GM08714 (cell line): Measurements from ENCODE around the gene TRAPPC6A.
A peak's percentile ranks its signal among the peaks of the same experiment; 100 is the strongest.

Source experiments
- H3K4me3 ChIP-seq: fragments of 200-500 bp; sonication (Bioruptor generic); 2 replicates; pipeline ENCODE4 v1.5.1; 2014; ENCODE audit warnings: mild to moderate bottlenecking, low read length, inconsistent platforms
- ZNF274 ChIP-seq: IDR thresholded peaks from 2 replicates; pipeline ENCODE4 v1.6.1; 2012; ENCODE audit warnings: mild to moderate bottlenecking, low read depth, low read length

Gene TRAPPC6A

DNA sequence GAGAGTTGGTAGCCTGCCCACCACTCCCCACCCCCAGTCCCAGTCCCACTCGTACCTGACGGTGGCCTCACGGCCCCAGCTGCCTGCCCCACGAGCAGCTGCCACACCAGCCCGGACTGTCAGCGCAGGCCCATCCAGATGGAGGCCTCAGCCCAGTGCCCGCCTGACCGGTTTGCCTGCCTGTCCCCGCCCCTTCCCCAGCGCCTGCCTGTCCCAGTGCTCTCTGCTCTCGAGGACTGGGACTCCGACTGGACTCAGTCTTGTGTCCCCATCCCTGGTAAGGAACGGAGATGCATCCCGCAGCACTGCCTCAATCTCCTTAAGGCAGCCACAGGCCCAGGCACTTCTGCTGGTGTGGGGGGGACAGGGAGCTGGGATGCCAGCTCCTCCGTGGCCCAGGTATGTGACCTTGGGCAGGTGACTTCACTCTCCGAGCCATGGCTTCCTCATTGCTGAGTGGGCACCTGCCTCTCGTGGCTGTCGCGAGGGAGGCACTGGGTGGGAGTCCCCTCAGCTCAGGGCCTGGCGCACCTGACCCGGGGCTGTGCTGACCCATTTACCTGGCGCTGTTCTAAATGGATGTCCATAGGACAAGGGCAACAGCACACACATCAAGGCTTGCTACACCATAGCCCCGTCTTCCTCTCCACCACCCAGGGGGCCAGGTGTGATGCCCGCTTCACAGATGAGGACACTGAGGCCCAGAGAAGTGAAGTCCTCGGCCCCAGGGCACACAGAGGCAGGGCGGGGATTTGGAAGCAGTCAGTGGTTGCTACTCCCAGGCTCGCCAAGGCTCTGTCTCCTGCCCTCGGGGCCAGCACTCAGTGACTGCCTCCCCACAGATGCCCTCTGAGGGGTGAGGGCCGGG is 16.9 kb downstream of the TRAPPC6A start, which contains the start of gene NKPD1:
Gene NKPD1 (minus strand): TSS at position 113 of the 868 bp plus-strand sequence. CDS start 832 bp downstream, outside the sequence.
- no peak for TF ChIP-seq ZNF274
- H3K4me3 ChIP-seq: no peak within 1 kb of the TSS

DNA sequence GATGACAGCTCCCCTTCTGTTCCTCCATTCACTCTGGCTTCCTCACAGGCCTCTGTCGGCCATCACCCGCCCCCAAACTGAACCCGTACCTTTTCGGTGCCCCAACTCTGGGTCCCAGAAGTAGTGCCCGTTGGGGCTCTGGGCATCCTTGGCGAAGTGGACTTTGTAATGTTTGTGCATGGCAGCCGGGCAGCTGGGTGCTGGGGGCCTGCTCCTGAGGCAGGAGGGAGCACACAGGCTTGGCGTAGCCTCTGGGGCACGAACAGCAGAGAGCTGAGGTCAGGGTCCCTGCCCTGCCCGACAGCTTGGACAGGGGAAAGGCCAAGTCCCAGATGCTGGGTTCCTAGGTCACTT is 18.1 kb downstream of the TRAPPC6A start:
- TF ChIP-seq ZNF274: no peak
- no peak overlapping the region for H3K4me3 ChIP-seq

DNA sequence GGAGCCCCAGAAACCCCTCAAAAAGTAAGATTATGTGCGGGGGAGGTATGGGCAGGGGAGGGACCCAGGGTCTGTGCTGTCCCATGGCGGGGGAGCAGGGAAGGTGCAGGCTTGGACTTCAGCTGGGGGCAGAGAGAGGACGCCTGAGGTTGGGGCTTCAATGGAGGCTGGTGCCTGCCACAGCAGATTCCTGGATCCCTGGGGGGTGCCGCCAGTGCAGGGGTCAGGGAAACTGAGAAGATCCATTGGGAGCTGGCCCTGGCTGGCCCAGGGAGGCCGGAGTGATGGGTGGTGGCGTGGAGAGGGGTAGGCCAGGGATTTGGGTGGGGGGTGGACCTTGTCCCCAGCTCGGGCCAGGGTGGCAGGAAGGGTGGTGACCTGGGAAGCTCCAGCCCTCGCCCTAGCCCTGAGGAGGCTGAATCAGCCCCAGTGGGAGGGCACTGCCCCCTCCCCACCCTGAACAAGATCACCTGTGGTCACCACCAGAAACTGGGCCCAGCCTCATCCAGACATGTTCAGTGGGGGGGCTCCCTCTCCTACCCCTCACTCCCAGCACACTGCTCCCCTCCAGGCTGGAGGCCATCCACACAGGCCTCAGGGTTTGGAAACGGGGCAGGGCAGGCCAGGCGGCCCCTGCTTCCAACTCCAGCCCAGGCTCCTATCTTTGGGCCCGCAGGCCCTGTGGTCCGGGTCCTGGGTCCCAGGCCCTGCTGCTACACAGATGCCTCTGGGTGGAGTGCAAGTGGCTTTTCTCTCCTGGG is 18.6 kb downstream of the TRAPPC6A start:
- no peak for TF ChIP-seq ZNF274

DNA sequence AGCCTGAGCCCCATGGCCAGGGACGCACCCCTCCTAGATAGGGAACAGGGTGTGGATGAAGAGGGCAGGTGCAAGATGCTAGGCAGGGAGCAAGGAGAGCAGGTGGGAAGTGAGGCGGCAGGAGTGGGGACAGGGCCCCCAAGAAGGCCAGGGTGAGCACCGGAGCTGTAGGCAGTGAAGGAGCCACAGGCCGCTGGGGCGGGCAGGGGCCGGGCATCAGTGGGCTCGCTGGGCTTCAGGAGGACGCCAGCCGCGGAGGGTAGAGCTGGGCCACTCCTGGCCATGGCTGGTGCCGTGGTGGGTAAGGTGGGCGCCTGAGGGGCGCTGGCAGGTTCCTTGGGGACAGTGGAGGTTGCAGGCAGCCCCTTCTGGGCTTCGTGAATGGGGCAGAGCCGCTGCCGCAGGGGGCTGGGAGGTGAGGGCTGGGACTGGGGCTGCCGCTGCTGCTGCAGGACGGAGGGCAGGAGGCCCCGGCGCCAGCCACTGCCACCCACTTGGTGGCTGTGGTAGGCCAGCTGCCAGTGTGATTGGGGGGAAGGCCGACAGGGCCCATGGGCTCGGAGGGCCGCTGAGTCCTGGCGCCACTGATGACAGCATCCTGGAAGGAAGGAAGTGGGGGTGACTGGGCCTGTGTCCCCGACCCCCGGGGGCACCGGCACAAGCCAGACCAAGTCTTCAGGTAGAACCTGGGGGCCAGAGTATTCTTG is 19.4 kb downstream of the TRAPPC6A start:
- H3K4me3 ChIP-seq: no peak overlapping the region
- TF ChIP-seq ZNF274: no peak

More for the DNA sequence above, 18.6 kb downstream of the TRAPPC6A start:
- H3K4me3 ChIP-seq: no peak overlapping the region

DNA sequence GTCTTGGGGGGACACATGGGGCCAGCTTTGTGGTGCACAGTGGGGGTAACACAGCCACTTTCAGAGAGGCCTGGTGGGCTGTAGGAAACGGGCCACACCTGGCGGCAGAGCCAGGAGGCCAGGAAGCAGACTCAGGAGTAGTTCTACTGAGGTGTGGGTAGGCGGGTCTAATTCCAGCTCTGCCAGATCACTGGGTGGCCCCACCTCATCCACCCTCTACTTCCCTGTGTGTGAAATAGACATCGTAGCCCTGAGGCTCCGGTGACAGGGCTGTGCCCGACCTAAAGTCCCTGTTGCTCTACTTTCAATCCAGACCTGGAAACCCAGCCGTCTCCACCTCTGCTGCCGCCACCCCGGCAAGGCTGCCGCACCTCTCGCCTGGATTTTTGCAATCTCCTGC is 21.3 kb downstream of the TRAPPC6A start:
- no peak for TF ChIP-seq ZNF274
- no peak overlapping the region for H3K4me3 ChIP-seq

DNA sequence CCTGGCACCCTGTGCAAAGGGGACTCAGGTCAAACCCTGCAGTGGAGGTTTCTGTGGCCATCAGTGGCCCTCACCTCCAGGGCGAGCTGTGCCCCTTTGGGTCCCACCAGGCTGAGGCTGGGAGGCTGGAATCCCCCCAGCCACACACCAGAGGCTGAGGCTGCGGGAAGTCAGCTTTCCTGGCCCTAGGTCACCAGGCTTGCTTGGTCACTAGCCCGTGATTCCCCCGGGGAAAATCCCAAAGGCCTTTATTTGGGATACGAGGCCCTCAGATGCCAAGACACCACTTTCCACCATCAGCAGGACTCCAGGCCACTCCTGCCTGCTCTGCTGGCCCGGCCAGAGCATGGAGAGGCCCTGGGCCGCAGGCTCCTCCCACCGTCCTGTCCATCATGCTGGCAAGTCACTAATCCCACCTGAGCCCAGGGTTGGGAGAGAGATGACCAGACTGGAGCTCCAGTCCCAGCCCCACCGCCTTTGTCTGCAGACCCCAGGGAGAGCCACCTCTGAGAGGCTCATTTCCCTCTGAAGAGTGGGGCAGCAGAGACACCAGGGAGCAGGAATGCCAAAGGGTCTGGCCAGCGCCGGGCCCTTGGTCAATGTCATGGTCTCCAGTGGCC is 21.9 kb downstream of the TRAPPC6A start:
- no peak for TF ChIP-seq ZNF274

DNA sequence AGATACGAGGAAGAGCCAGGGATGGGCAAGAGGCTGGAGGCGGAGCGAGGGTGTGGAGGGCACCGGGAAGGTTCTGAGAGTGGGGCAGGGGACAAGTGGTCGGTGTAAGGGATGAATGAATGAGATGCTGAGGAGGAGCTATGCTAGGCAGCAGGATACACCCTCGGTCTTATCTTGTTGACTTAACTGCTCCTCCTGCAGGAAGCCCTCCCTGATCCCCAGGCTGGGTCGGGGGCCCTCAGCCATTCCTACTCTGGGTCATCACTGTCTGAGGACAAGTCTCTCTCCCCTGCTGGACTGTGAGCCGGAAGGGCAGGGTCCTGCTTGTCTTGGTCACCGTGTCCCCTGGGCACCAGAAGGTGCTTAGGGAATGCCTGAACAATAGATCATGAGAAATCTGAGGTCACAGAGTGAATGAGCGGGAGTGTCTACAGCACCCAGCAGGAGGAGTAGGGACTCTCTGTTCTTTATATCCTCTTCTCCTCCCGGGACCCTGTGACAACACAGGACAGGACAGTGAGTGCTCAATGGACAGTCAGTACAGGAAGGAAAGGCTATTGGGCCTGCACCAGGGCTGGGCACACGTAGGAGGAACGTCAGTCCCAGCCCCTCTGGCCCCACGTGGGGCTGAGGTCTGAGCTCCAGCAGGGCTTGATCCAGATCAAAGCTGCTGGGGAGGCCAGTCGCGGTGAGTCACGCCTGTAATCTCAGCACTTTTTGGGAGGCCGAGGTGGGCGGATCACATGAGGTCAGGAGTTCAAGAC is 23.8 kb downstream of the TRAPPC6A start:
- TF ChIP-seq ZNF274: no peak
- H3K4me3 ChIP-seq: no peak overlapping the region

More for the DNA sequence above, 21.9 kb downstream of the TRAPPC6A start:
- no peak overlapping the region for H3K4me3 ChIP-seq

DNA sequence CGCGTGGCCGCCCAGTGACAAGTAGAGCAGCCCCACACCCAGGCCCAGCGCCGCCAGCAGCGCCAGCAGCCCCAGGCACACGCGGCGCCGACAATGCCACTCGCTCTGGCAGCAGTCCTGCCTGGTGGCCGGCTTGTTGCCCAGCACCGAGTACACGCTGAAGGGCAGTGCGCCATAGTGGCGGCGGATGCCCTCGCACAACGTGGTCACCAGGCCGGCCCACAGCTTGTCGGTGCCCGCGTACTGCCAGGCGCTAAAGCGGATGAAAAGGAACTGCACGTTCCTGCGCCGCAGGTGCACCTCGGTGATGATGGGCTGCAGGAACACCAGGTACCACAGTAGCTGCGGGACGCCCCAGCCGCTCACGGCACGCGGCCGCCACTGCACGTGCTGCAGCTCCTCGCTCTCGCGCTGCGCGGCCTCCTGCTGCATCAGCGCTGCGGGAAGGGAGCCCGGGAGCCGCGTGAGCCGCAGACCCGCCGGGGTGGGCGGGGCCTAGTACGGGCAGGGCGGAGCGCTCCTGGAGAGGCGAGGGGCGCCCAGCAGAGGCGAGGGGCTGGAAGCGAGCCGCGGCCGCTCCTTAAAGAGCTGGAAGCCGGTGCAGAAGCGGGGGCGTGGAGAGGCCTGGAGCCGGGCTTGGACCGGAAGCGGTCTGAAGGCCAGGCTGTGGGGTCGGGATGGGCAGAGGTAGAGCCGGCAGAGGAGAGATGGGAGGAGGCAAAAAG is 24.5 kb downstream of the TRAPPC6A start:
- no peak overlapping the region; the same call in 1 of the 2 replicates for H3K4me3 ChIP-seq
- no peak for TF ChIP-seq ZNF274

DNA sequence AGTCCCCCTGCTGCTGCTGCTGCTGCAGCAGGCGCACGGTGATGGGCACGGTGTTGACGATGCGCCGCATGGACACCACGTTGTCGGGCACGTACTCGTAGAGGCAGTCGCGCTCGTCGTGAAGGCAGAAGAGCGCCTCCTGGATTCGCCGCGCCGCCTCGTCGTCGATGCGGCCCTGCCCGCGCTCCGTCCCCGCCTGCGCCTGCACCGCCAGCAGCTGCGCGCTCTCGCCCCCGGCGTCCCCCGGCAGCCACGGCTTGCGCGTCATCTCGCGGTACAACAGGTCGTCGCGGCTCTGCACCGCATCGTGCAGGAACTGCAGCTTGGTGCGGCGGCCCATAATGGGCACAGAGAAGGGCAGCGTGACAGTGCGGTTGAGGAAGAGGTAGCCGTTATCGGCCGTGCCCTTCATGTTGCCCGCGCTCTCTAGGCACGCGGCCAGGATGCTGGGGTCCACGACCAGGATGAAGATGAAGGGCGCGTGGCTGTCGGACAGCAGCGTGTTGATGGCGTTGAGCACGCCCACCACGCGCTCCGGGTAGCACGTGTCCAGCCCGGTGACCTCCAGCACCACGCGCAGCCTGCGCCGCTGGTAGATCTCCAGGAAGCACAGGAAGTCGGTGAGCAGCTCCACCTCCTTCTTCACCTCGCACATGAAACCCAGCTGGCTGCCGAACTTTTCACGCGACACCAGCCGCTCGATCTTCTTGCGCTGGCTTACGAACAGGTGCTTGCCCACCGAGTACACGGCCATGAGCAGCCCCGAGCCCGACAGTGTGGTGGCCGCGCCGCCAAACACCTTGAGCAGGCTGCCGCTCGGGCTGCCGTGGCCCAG is 25.3 kb downstream of the TRAPPC6A start:
- TF ChIP-seq ZNF274: no peak
- H3K4me3 ChIP-seq: peak overlapping the region; percentile 4; the same call in 1 of the 2 replicates

DNA sequence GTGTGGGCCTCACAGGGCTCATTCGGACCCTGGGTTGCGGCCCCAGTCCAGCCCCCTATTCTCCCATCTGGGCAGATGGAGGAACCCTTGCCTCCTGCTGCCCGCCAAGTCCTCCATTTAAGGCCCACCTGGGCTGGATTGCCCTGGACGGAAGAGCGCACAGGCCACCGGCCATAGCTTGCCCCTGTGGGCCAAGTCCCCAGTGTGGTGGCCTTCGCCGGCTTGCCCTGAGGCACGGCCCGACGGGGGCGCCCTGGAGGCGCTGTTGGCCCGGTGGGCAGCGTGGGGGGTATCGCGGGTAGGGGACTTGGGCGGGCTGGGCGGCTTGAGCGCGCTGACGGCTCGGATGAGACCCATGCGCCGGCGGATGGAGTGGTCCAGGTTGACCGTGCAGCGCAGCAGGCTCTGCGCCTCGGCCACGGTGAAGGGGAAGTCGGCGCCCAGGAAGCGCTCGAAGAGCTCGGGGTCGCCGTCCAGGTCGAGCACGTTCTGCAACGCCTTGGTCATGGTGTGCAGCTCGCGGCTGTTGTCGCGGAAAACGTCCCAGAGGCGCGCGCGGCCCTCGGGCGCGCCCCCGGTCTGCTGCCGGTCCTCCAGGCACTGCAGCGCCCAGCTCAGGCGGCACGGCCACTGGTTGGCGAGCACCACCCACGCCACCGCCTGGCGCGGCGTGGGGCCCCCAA is 26.1 kb downstream of the TRAPPC6A start:
- H3K4me3 ChIP-seq: no peak overlapping the region; the same call in 1 of the 2 replicates
- no peak for TF ChIP-seq ZNF274

DNA sequence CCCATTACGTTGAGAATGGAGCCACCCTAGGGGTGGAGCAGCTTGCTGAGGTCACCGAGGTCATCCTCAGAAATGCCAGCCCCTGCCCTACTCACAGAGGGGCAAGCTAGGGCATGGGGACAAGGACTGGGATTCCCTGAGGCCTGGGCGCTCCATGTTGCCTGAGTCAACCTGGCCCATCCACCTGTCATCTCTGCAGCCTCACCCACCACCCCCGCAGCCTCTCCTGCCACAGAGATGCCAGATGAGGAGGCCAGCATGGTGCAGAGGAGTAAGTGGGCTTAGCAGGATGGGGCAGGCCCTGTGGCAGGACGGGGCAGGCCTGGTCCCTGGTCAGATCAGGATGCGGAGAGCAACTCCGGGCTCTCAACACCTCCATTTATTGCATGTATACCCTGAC is 26.7 kb downstream of the TRAPPC6A start:
- no peak for TF ChIP-seq ZNF274
- no peak overlapping the region for H3K4me3 ChIP-seq

DNA sequence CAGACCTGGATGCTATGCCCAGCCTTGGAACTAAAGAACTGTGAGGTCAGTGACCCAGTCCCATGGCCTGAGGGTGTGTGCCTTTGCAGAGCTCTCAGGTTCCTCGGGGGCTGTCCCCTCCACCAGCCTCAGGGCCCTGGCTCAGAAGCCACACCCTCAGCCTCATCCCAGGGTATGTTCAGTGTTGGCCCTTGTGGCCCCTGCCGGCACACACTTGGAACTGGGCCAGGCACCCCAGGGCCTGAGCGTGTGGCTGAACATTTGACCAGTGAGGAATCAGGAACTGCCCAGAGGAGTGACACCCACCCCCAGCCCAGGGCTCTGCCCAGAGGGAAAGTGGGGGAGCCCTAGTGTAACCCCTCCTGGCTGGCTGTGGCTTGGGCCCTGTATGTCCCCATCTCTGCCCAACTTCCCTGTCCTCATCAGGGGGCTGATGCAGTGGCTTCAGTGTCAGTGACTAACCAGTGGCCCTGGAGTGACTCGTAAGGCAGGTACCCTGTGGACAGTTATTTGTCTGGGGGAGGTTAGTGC is 27.2 kb downstream of the TRAPPC6A start:
- no peak overlapping the region for H3K4me3 ChIP-seq
- no peak for TF ChIP-seq ZNF274
